ENCODE measurements around the gene CLBA1.

Gene CLBA1

DNA sequence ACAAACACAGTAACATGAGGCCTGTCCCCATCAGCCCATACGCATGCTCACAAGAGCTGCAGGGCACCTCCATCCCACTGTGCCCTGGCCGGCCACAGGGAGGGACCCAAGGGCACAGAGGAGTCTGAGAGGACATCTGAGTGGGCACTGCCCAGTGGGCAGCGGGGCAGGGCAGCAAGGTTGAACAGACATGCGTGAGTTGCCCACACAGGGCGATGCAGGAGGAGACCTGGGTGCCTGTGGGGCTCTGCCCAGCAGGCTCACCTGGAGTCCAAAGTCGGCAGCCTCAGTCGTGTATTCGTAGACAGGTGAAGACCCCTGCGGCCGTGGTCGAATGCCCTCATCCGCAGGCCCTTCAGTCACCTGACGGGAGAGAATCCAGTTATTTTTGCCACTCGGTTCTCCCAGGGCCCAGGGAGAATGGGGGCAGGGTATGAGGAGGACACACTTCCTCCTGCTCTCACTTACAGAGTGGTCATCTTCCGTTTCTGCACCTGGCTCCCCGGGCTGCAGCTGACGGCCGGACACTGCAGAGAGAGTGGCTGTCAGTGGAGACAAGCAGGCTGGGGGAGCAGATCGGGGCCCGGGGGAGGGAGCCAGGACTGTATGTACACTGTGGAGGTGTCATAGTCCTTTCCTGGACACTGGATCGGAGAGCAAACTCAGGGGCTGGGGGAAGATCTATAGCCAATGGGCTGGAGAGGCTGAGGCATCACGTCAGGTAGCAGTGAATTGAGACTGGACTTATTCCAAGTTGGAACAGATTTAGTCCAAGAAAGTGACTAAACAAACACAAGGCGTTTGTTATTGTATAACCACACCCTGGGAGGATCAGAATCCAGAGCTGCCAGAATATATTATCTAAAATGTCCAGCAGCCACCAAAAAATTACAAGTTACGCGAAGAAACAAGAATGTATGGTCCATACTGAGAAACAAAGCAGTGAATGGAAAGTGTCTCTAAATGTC lies 28.2 kb upstream of the CLBA1 start:
- Histone ChIP-seq H3K4ac (ENCODE audit: low read depth in 1 of 2, low read length in 2 of 2) (no peak overlapping the region), H3K14ac (ENCODE audit: low read length in 2 of 2) (no peak overlapping the region), H3K9ac (ENCODE audit: low read length) (no peak overlapping the region), H3K27me3 (ENCODE audit: control insufficient read depth in 1 of 2, insufficient read depth in 1 of 2, low read length in 2 of 2) (no peaks in the 10 kb centered on the region), H3K9me3 (ENCODE audit: control insufficient read depth, low read length) (no peaks in the 10 kb centered on the region), H3K27ac (ENCODE audit: low read length, poor library complexity, severe bottlenecking) (no peak overlapping the region), H2BK12ac (ENCODE audit: low read length in 2 of 2) (no peak overlapping the region), H3K4me3 (ENCODE audit: insufficient read depth in 1 of 2, low read depth in 1 of 2, low read length in 2 of 2) (no peak overlapping the region), H3K36me3 (ENCODE audit: control insufficient read depth in 1 of 2, insufficient read depth in 2 of 2, low read depth in 1 of 2, low read length in 2 of 2) (peaks cover 52 to 88% of the 10 kb centered on the region in 2 experiments), H2BK15ac (ENCODE audit: low read depth, poor library complexity, severe bottlenecking) (no peak overlapping the region), H4K91ac (ENCODE audit: low read length) (no peak overlapping the region), H2BK5ac (ENCODE audit: low read depth, low read length, poor library complexity, severe bottlenecking) (no peak overlapping the region), H3K23ac (ENCODE audit: low read length in 2 of 2) (no peak overlapping the region), H2AK5ac (ENCODE audit: low read length, severe bottlenecking) (no peak overlapping the region), H3K18ac (ENCODE audit: low read depth in 1 of 2, low read length in 2 of 2) (no peak overlapping the region), H4K8ac (ENCODE audit: low read length) (no peak overlapping the region), H3K79me1 (replicated peaks; ENCODE audit: low read length, poor library complexity, severe bottlenecking) (peaks cover 13% of the 10 kb centered on the region), H3K4me1 (ENCODE audit: control insufficient read depth, insufficient read depth, low read depth, low read length) (peaks cover 5% of the 10 kb centered on the region), H2BK120ac (ENCODE audit: low read depth, low read length) (no peak overlapping the region), H2AFZ (ENCODE audit: low read depth, low read length) (no peak overlapping the region), H3K4me2 (ENCODE audit: low read length, poor library complexity, severe bottlenecking) (no peak overlapping the region)
- DNase-seq, result no peak
- WGBS, result 86% methylated on average over 23 of the region's 25 CpGs

DNA sequence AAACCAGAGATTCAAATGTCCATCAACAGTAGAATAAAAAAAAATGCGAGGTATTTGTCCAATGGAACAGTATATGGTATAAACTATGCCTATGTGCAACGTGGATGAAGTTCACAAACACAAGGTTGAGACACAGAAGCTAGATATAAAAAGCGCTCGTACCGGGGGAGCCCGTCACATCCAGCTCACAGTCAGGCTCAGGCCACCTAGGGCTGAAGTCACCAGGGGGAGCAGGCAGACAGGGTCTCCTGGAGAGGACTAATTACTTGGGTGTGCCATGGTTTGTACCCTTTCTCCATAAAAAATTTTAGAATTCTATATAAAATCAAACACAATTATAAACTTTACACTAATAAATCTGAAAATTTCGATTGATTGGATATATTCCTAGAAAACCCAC lies 21.0 kb upstream of the CLBA1 start:
- Histone ChIP-seq H3K4me1 (ENCODE audit: control insufficient read depth, insufficient read depth, low read depth, low read length) (peaks cover 40% of the 10 kb centered on the region), H2BK5ac (ENCODE audit: low read depth, low read length, poor library complexity, severe bottlenecking) (no peak overlapping the region), H3K18ac (ENCODE audit: low read depth in 1 of 2, low read length in 2 of 2) (no peak overlapping the region), H3K4me3 (ENCODE audit: insufficient read depth in 1 of 2, low read depth in 1 of 2, low read length in 2 of 2) (no peak overlapping the region), H3K27ac (ENCODE audit: low read length, poor library complexity, severe bottlenecking) (no peak overlapping the region), H2AFZ (ENCODE audit: low read depth, low read length) (no peak overlapping the region), H4K91ac (ENCODE audit: low read length) (no peak overlapping the region), H2AK5ac (ENCODE audit: low read length, severe bottlenecking) (peak overlapping the region; percentile 34), H3K4ac (ENCODE audit: low read depth in 1 of 2, low read length in 2 of 2) (no peak overlapping the region), H2BK12ac (ENCODE audit: low read length in 2 of 2) (no peak overlapping the region), H3K14ac (ENCODE audit: low read length in 2 of 2) (no peak overlapping the region), H3K23ac (ENCODE audit: low read length in 2 of 2) (no peak overlapping the region), H3K36me3 (ENCODE audit: control insufficient read depth in 1 of 2, insufficient read depth in 2 of 2, low read depth in 1 of 2, low read length in 2 of 2) (peaks cover 17 to 55% of the 10 kb centered on the region in 2 experiments), H3K9ac (ENCODE audit: low read length) (no peak overlapping the region), H3K4me2 (ENCODE audit: low read length, poor library complexity, severe bottlenecking) (no peak overlapping the region), H3K27me3 (ENCODE audit: control insufficient read depth in 1 of 2, insufficient read depth in 1 of 2, low read length in 2 of 2) (no peaks in the 10 kb centered on the region), H3K79me1 (replicated peaks; ENCODE audit: low read length, poor library complexity, severe bottlenecking) (peaks cover 29% of the 10 kb centered on the region), H4K8ac (ENCODE audit: low read length) (no peak overlapping the region), H3K9me3 (ENCODE audit: control insufficient read depth, low read length) (no peaks in the 10 kb centered on the region), H2BK15ac (ENCODE audit: low read depth, poor library complexity, severe bottlenecking) (no peak overlapping the region), H2BK120ac (ENCODE audit: low read depth, low read length) (no peak overlapping the region)
- no peak for DNase-seq
- 92% methylated on average over 7 of the region's 7 CpGs for WGBS

DNA sequence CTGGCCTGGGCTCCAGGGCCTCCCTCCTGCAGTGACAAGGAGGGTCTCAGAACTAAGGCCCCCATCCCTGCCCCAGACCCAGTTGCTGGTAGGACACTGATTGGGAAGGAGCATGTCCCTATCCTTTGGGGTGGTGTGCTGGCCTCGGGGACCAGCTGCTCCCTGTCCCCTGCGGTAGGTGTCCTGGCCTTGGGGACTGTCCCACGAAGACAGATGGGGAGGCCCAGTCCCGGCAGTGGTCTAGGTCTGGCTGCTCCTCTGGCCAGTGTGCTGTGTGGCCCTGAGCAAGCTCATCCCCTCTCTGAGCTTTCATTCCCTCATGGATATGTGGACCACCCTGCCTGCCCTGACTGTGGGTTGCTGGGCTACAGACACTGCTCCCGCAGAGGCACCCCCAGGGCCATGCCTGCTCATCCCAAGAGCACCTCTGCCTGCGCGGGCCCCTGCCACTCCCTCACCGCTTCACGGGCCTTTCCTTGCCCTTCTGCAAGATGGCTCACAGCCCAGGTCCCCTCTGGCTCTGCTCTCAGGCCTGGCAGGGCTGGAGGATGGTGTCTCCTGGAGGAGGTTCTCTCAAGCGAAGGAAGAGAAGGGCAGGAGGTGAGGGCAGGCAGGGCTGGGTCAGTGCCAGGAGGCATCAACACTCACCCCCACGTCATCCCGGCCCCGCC lies 19.9 kb upstream of the CLBA1 start:
- no peaks in the 10 kb centered on the region for H3K9me3 ChIP-seq (ENCODE audit: control insufficient read depth, low read length)
- no peak overlapping the region for H3K9ac ChIP-seq (ENCODE audit: low read length)
- no peak overlapping the region for H3K18ac ChIP-seq (ENCODE audit: low read depth in 1 of 2, low read length in 2 of 2)
- no peak overlapping the region for H3K14ac ChIP-seq (ENCODE audit: low read length in 2 of 2)
- H3K4me2 ChIP-seq (ENCODE audit: low read length, poor library complexity, severe bottlenecking), result no peak overlapping the region
- no peak overlapping the region for H2AFZ ChIP-seq (ENCODE audit: low read depth, low read length)
- no peak overlapping the region for H3K23ac ChIP-seq (ENCODE audit: low read length in 2 of 2)
- no peak overlapping the region for H2AK5ac ChIP-seq (ENCODE audit: low read length, severe bottlenecking)
- no peak overlapping the region for H3K4ac ChIP-seq (ENCODE audit: low read depth in 1 of 2, low read length in 2 of 2)
- H2BK120ac ChIP-seq (ENCODE audit: low read depth, low read length), result no peak overlapping the region
- no peak overlapping the region for H2BK5ac ChIP-seq (ENCODE audit: low read depth, low read length, poor library complexity, severe bottlenecking)
- H2BK15ac ChIP-seq (ENCODE audit: low read depth, poor library complexity, severe bottlenecking), result no peak overlapping the region
- H4K8ac ChIP-seq (ENCODE audit: low read length), result no peak overlapping the region
- H3K4me1 ChIP-seq (ENCODE audit: control insufficient read depth, insufficient read depth, low read depth, low read length), result peaks cover 51% of the 10 kb centered on the region
- H3K27me3 ChIP-seq (ENCODE audit: control insufficient read depth in 1 of 2, insufficient read depth in 1 of 2, low read length in 2 of 2), result no peaks in the 10 kb centered on the region
- no peak overlapping the region for H3K27ac ChIP-seq (ENCODE audit: low read length, poor library complexity, severe bottlenecking)
- H2BK12ac ChIP-seq (ENCODE audit: low read length in 2 of 2), result no peak overlapping the region
- no peak overlapping the region for H3K4me3 ChIP-seq (ENCODE audit: insufficient read depth in 1 of 2, low read depth in 1 of 2, low read length in 2 of 2)
- DNase-seq, result no peak
- WGBS, result 97% methylated on average over 13 of the region's 13 CpGs
- H3K79me1 ChIP-seq (replicated peaks; ENCODE audit: low read length, poor library complexity, severe bottlenecking), result peaks cover 29% of the 10 kb centered on the region
- no peak overlapping the region for H4K91ac ChIP-seq (ENCODE audit: low read length)
- H3K36me3 ChIP-seq (ENCODE audit: control insufficient read depth in 1 of 2, insufficient read depth in 2 of 2, low read depth in 1 of 2, low read length in 2 of 2), result peaks cover 17 to 43% of the 10 kb centered on the region in 2 experiments

DNA sequence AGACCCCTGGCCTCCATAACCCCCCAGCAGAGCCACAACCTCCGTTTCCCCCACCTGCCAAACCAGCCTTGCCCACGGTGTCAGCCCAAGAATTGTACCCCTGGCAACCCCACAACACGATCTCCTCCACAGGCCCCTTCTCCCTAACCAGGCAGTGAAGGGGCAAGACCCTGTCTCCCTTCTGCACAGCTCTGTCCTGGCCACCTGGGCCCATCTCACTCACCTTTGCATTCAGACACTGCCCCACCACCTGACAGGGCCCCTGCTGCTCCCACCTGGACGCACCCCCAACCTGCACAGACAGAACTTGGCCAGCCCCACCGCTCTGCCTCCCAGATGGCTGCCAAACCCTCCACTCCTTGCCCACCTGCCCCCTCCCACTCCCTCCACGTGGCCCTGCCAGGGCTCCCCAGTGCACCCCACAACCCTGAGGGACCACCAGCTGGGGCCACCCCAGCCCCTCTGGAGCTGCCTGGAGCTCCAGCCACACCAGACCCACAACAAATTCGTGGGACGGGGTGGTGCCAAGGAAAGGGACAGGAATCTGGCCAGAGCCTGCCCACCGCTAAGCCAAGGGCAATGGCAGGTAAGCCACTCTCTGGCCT lies 19.2 kb upstream of the CLBA1 start:
- no peaks in the 10 kb centered on the region for H3K27me3 ChIP-seq (ENCODE audit: control insufficient read depth in 1 of 2, insufficient read depth in 1 of 2, low read length in 2 of 2)
- no peak overlapping the region for H3K4ac ChIP-seq (ENCODE audit: low read depth in 1 of 2, low read length in 2 of 2)
- no peak overlapping the region for H2BK5ac ChIP-seq (ENCODE audit: low read depth, low read length, poor library complexity, severe bottlenecking)
- no peak overlapping the region for H2AFZ ChIP-seq (ENCODE audit: low read depth, low read length)
- H3K14ac ChIP-seq (ENCODE audit: low read length in 2 of 2), result peak overlapping the region in 1 of 2 experiments; percentile 0
- H3K4me3 ChIP-seq (ENCODE audit: insufficient read depth in 1 of 2, low read depth in 1 of 2, low read length in 2 of 2), result peak overlapping the region in 1 of 2 experiments; percentile 98
- no peaks in the 10 kb centered on the region for H3K9me3 ChIP-seq (ENCODE audit: control insufficient read depth, low read length)
- peak overlapping the region in 1 of 2 experiments; percentile 51 for H3K23ac ChIP-seq (ENCODE audit: low read length in 2 of 2)
- no peak overlapping the region for H4K8ac ChIP-seq (ENCODE audit: low read length)
- peaks cover 17 to 40% of the 10 kb centered on the region in 2 experiments for H3K36me3 ChIP-seq (ENCODE audit: control insufficient read depth in 1 of 2, insufficient read depth in 2 of 2, low read depth in 1 of 2, low read length in 2 of 2)
- no peak overlapping the region for H2BK120ac ChIP-seq (ENCODE audit: low read depth, low read length)
- H4K91ac ChIP-seq (ENCODE audit: low read length), result no peak overlapping the region
- H2BK12ac ChIP-seq (ENCODE audit: low read length in 2 of 2), result peak overlapping the region in 1 of 2 experiments; percentile 49
- H3K18ac ChIP-seq (ENCODE audit: low read depth in 1 of 2, low read length in 2 of 2), result no peak overlapping the region
- DNase-seq, result no peak
- H2BK15ac ChIP-seq (ENCODE audit: low read depth, poor library complexity, severe bottlenecking), result no peak overlapping the region
- WGBS, result 86% methylated on average over 9 of the region's 9 CpGs
- H3K79me1 ChIP-seq (replicated peaks; ENCODE audit: low read length, poor library complexity, severe bottlenecking), result peaks cover 29% of the 10 kb centered on the region
- no peak overlapping the region for H2AK5ac ChIP-seq (ENCODE audit: low read length, severe bottlenecking)
- H3K4me1 ChIP-seq (ENCODE audit: control insufficient read depth, insufficient read depth, low read depth, low read length), result peaks cover 57% of the 10 kb centered on the region
- H3K27ac ChIP-seq (ENCODE audit: low read length, poor library complexity, severe bottlenecking), result no peak overlapping the region
- peak overlapping the region; percentile 91 for H3K9ac ChIP-seq (ENCODE audit: low read length)
- H3K4me2 ChIP-seq (ENCODE audit: low read length, poor library complexity, severe bottlenecking), result no peak overlapping the region
